ENCODE measurements around the gene ADAM17.

GRCh38 chr2:9493478-9493877 lies 62.2 kb downstream of the ADAM17 start:
- TF ChIP-seq CTCF (IDR thresholded peaks at IDR 0.05; ENCODE audit: insufficient read depth, low read depth, low read length) (no peak), EZH2 (IDR thresholded peaks at IDR 0.05; ENCODE audit: insufficient read depth, low read length) (no peak)

All from astrocyte (in vitro differentiated cells and primary cell).